Forelimb muscle (tissue), 1 donor: Measurements from ENCODE around the gene HAP1. TPM values are rescaled to one million over a fixed set of nuclear protein-coding genes. Genes with fewer than 3 reads are reported as not detected.

ENCODE experiments used
- polyA plus RNA-seq: library from polyadenylated mRNA; unstranded; fragments of 120-200 nt; gene quantifications from one replicate; pipeline ENCODE4 v1.2.1, GENCODE V29; 2013; ENCODE audit not compliant: insufficient read length

The HAP1 gene
- polyA plus RNA-seq, 1 donor: 0.04 TPM

Other genes starting within 250 kb of the HAP1 start
- not detected for gene KRT36, start 244.7 kb downstream of the HAP1 start, polyA plus RNA-seq
- not detected for gene KRT13, start 229.0 kb downstream of the HAP1 start, polyA plus RNA-seq
- gene KRT15, start 215.8 kb downstream of the HAP1 start, polyA plus RNA-seq: 0.11 TPM
- gene KRT19, start 206.3 kb downstream of the HAP1 start, polyA plus RNA-seq: 0.28 TPM
- gene KRT9, start 162.6 kb downstream of the HAP1 start, polyA plus RNA-seq: not detected
- gene KRT14, start 147.7 kb downstream of the HAP1 start, polyA plus RNA-seq: not detected
- gene KRT16, start 121.9 kb downstream of the HAP1 start, polyA plus RNA-seq: not detected
- gene KRT17, start 110.1 kb downstream of the HAP1 start, polyA plus RNA-seq: 0.71 TPM
- gene EIF1, start 45.8 kb downstream of the HAP1 start, polyA plus RNA-seq: 784 TPM
- gene GAST, start 22.3 kb downstream of the HAP1 start, polyA plus RNA-seq: not detected
- 31.0 TPM for gene JUP, start 52.1 kb upstream of the HAP1 start, polyA plus RNA-seq
- 39.5 TPM for gene P3H4, start 77.3 kb upstream of the HAP1 start, polyA plus RNA-seq
- 114 TPM for gene FKBP10, start 78.4 kb upstream of the HAP1 start, polyA plus RNA-seq
- gene NT5C3B, start 101.6 kb upstream of the HAP1 start, polyA plus RNA-seq: 34.6 TPM
- gene KLHL10, start 103.2 kb upstream of the HAP1 start, polyA plus RNA-seq: 0.18 TPM
- 4.9 TPM for gene KLHL11, start 130.8 kb upstream of the HAP1 start, polyA plus RNA-seq
- gene ACLY, start 184.3 kb upstream of the HAP1 start, polyA plus RNA-seq: 44.4 TPM
- gene ODAD4, start 196.0 kb upstream of the HAP1 start, polyA plus RNA-seq: 0.80 TPM
- 40.1 TPM for gene CNP, start 232.2 kb upstream of the HAP1 start, polyA plus RNA-seq